Stimulated activated CD4-positive, alpha-beta T cell treated with anti-CD3 and anti-CD28 coated beads, Interleukin-1b, Interleukin-23, amount 100 ng/mL, for 48 hours (primary cell): Measurements from ENCODE around the gene DNAAF9.
"Not testable (repeated sequence)": the region's sequence is repeated elsewhere in the genome, so short reads cannot be mapped to it uniquely, and the experiment has no call there.

ENCODE experiments used
- DNase-seq: peaks from one replicate; pipeline ENCODE4 v3.0.0-alpha.2; 2020

The DNAAF9 gene

GRCh38 chr20:3407040-3407770, at the start of gene DNAAF9:
Gene DNAAF9 (minus strand): TSS chr20:3407669. CDS start chr20:3407557, 112 bp downstream.
- DNase-seq, result peak; percentile 48

GRCh38 chr20:3456648-3457047, 49.2 kb upstream of the DNAAF9 start:
- DNase-seq, result no peak

- no peak for DNase-seq
Observed at GRCh38 chr20:3454831-3455230, 47.4 kb upstream of the DNAAF9 start.

GRCh38 chr20:3452690-3453089, 45.2 kb upstream of the DNAAF9 start:
- DNase-seq, result no peak

- no peak for DNase-seq
Observed at GRCh38 chr20:3452136-3452535, 44.7 kb upstream of the DNAAF9 start.

- DNase-seq, result no peak
Observed at GRCh38 chr20:3449319-3449718, 41.9 kb upstream of the DNAAF9 start.

- DNase-seq, result no peak
Observed at GRCh38 chr20:3447321-3447720, 39.9 kb upstream of the DNAAF9 start.

- DNase-seq, result no peak
Observed at GRCh38 chr20:3446779-3447178, 39.3 kb upstream of the DNAAF9 start.

GRCh38 chr20:3436864-3437574, 29.6 kb upstream of the DNAAF9 start:
- no peak for DNase-seq

GRCh38 chr20:3434232-3434631, 26.8 kb upstream of the DNAAF9 start:
- DNase-seq, result no peak

GRCh38 chr20:3433744-3434143, 26.3 kb upstream of the DNAAF9 start:
- no peak for DNase-seq

GRCh38 chr20:3432844-3433243, 25.4 kb upstream of the DNAAF9 start:
- no peak for DNase-seq

- DNase-seq, result no peak
Observed at GRCh38 chr20:3431109-3431508, 23.6 kb upstream of the DNAAF9 start.

- no peak for DNase-seq
Observed at GRCh38 chr20:3430376-3431069, 23.1 kb upstream of the DNAAF9 start.

GRCh38 chr20:3426766-3427165, 19.3 kb upstream of the DNAAF9 start:
- not testable (repeated sequence) for DNase-seq

- DNase-seq, result no peak
Observed at GRCh38 chr20:3423126-3423525, 15.7 kb upstream of the DNAAF9 start.

- DNase-seq, result no peak
Observed at GRCh38 chr20:3421985-3422384, 14.5 kb upstream of the DNAAF9 start.

GRCh38 chr20:3420211-3420707, 12.8 kb upstream of the DNAAF9 start:
- peak; percentile 74 for DNase-seq

- not testable (repeated sequence) for DNase-seq
Observed at GRCh38 chr20:3418161-3418560, 10.7 kb upstream of the DNAAF9 start.

- DNase-seq, result no peak
Observed at GRCh38 chr20:3414122-3414521, 6.7 kb upstream of the DNAAF9 start.

GRCh38 chr20:3413393-3413889, 6.0 kb upstream of the DNAAF9 start:
- DNase-seq, result no peak

- DNase-seq, result no peak
Observed at GRCh38 chr20:3412600-3413392, 5.3 kb upstream of the DNAAF9 start.

- DNase-seq, result no peak
Observed at GRCh38 chr20:3410464-3410863, 3.0 kb upstream of the DNAAF9 start.
